Measurements from ENCODE around the gene KCNQ5.

The KCNQ5 gene

GRCh38 chr6:72748759-72749158 is 126.9 kb downstream of the KCNQ5 start:
- peak; percentile 33 for DNase-seq

- DNase-seq = no peak
Observed at GRCh38 chr6:72755752-72756151, 133.9 kb downstream of the KCNQ5 start.

- DNase-seq = no peak
Observed at GRCh38 chr6:72757048-72757447, 135.2 kb downstream of the KCNQ5 start.

GRCh38 chr6:72757926-72758325 is 136.1 kb downstream of the KCNQ5 start:
- DNase-seq = no peak

GRCh38 chr6:72758901-72759300 is 137.0 kb downstream of the KCNQ5 start:
- no peak for DNase-seq

- DNase-seq = no peak
Observed at GRCh38 chr6:72760114-72760793, 138.4 kb downstream of the KCNQ5 start.

GRCh38 chr6:72761761-72762160 is 139.9 kb downstream of the KCNQ5 start:
- DNase-seq = no peak

- DNase-seq = no peak
Observed at GRCh38 chr6:72769459-72770125, 147.7 kb downstream of the KCNQ5 start.

- no peak for DNase-seq
Observed at GRCh38 chr6:72770959-72771358, 149.1 kb downstream of the KCNQ5 start.

- DNase-seq = no peak
Observed at GRCh38 chr6:72776456-72776855, 154.6 kb downstream of the KCNQ5 start.

- no peak for DNase-seq
Observed at GRCh38 chr6:72781624-72782023, 159.8 kb downstream of the KCNQ5 start.

GRCh38 chr6:72783035-72783434 is 161.2 kb downstream of the KCNQ5 start:
- DNase-seq = no peak

- no peak for DNase-seq
Observed at GRCh38 chr6:72783666-72784065, 161.8 kb downstream of the KCNQ5 start.

GRCh38 chr6:72784071-72784470 is 162.2 kb downstream of the KCNQ5 start:
- DNase-seq = no peak

- no peak for DNase-seq
Observed at GRCh38 chr6:72784581-72784980, 162.7 kb downstream of the KCNQ5 start.

GRCh38 chr6:72787391-72788031 is 165.6 kb downstream of the KCNQ5 start:
- DNase-seq = no peak

- no peak for DNase-seq
Observed at GRCh38 chr6:72788188-72788587, 166.3 kb downstream of the KCNQ5 start.

GRCh38 chr6:72789145-72789544 is 167.3 kb downstream of the KCNQ5 start:
- DNase-seq = no peak

GRCh38 chr6:72792692-72793091 is 170.8 kb downstream of the KCNQ5 start:
- DNase-seq = no peak

GRCh38 chr6:72793641-72794395 is 172.0 kb downstream of the KCNQ5 start:
- DNase-seq = no peak

GRCh38 chr6:72798196-72798595 is 176.3 kb downstream of the KCNQ5 start:
- DNase-seq = no peak

GRCh38 chr6:72809746-72810379 is 188.0 kb downstream of the KCNQ5 start:
- no peak for DNase-seq

All from activated CD4-positive, alpha-beta T cell treated with anti-CD3 and anti-CD28 coated beads, Interleukin-10, Interleukin-2, amounts not matched to agents 100 ng/mL and 50 ng/mL, durations not matched to agents 16 hours and 8 hours (primary cell).